ENCODE results near the gene LMO4.

LMO4 gene

DNA sequence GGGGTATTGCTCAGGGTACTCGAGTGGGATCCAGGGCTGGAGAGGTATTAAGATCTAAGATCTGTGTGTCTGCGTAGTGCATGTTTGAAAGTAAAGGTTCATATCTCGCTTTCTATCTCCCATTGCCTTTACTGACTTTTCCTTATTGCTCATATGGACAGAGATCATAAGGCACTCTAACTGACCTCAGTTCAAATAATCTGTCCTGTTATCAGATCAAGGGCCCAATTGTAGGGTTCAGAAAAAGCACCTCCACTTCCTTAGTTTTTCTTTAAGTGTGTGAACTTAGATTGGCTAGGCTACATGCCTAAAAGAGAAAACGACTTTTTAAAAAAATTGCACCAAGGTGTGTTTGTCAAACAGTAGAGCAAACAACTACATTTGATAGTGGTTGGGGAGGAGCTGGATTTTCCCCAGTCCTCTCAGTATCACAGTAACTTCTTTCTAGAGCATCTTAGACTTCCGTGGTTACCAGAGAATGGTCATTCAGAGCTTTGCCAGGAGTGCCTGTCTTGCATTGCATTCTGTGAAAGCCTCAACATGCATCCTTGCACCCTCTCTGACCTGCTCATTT is 57.6 kb downstream of the LMO4 start:
- Histone ChIP-seq H3K4me3 (ENCODE audit: low read depth in 1 of 5, low read length in 5 of 5) (no peak overlapping the region), H3K27ac (ENCODE audit: low read depth, low read length) (no peak overlapping the region), H3K9ac (ENCODE audit: low read length in 5 of 5) (no peak overlapping the region), H3K36me3 (ENCODE audit: control insufficient read depth in 5 of 5, insufficient read depth in 5 of 5, low read length in 5 of 5) (no peaks in the 10 kb centered on the region), H3K27me3 (ENCODE audit: control insufficient read depth in 5 of 5, insufficient read depth in 4 of 5, low read length in 5 of 5) (no peaks in the 10 kb centered on the region), H3K4me1 (ENCODE audit: control insufficient read depth in 5 of 5, insufficient read depth in 5 of 5, low read length in 5 of 5) (no peaks in the 10 kb centered on the region), H3K9me3 (ENCODE audit: control insufficient read depth in 5 of 5, low read length in 5 of 5) (no peaks in the 10 kb centered on the region)

DNA sequence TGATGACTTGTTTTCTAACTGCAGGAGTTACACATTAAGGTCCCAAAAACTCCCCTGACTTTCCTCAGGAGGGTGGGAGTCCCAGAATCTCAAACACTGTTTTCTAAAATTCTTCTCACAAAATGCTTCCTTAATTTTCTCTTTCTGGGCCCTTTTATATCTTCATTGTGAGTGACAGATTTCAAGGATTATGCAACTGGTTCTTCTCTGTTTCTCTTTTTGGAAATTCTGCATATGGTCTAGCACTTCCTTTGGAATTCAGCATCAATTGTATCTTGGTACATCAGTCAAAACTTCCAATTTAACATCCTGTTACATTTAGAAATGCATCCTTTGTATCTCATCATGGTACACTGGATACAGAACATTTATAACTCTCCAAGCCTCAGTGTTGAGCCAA is 59.7 kb downstream of the LMO4 start:
- Histone ChIP-seq H3K9me3 (ENCODE audit: control insufficient read depth in 5 of 5, low read length in 5 of 5) (no peaks in the 10 kb centered on the region), H3K27ac (ENCODE audit: low read depth, low read length) (no peak overlapping the region), H3K36me3 (ENCODE audit: control insufficient read depth in 5 of 5, insufficient read depth in 5 of 5, low read length in 5 of 5) (no peaks in the 10 kb centered on the region), H3K27me3 (ENCODE audit: control insufficient read depth in 5 of 5, insufficient read depth in 4 of 5, low read length in 5 of 5) (no peaks in the 10 kb centered on the region), H3K4me1 (ENCODE audit: control insufficient read depth in 5 of 5, insufficient read depth in 5 of 5, low read length in 5 of 5) (peaks cover 0 to 8% (median 0%) of the 10 kb centered on the region in 5 donors), H3K9ac (ENCODE audit: low read length in 5 of 5) (no peak overlapping the region), H3K4me3 (ENCODE audit: low read depth in 1 of 5, low read length in 5 of 5) (no peak overlapping the region)

DNA sequence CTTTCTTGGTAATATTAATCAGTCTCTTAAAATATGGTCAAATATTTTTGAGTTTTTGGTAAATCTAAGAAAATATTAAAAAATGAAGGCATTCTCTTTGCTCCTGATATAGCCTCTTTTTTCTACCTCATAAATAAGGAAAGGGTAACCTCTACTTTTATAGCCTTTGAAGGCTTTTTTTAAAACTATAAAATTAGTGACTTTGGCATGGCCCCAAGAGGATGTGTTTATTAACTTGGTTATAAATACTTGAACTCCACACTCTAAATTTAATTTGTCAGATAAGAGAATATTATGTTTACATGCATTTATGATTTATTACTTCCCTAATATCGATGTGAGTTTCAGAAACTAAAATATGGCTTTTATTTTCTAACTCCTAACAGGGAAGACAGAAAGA is 60.3 kb downstream of the LMO4 start:
- no peaks in the 10 kb centered on the region for H3K9me3 ChIP-seq (ENCODE audit: control insufficient read depth in 5 of 5, low read length in 5 of 5)

GRCh38 chr1:87389546-87389945 is 60.9 kb downstream of the LMO4 start:
- H3K27me3 ChIP-seq (ENCODE audit: control insufficient read depth in 5 of 5, insufficient read depth in 4 of 5, low read length in 5 of 5) = no peaks in the 10 kb centered on the region
- no peak overlapping the region for H3K9ac ChIP-seq (ENCODE audit: low read length in 5 of 5)
- no peaks in the 10 kb centered on the region for H3K9me3 ChIP-seq (ENCODE audit: control insufficient read depth in 5 of 5, low read length in 5 of 5)
- H3K4me3 ChIP-seq (ENCODE audit: low read depth in 1 of 5, low read length in 5 of 5) = no peak overlapping the region
- peaks cover 0 to 8% (median 0%) of the 10 kb centered on the region in 5 donors for H3K4me1 ChIP-seq (ENCODE audit: control insufficient read depth in 5 of 5, insufficient read depth in 5 of 5, low read length in 5 of 5)
- no peak overlapping the region for H3K27ac ChIP-seq (ENCODE audit: low read depth, low read length)
- H3K36me3 ChIP-seq (ENCODE audit: control insufficient read depth in 5 of 5, insufficient read depth in 5 of 5, low read length in 5 of 5) = no peaks in the 10 kb centered on the region

More for the DNA sequence above, 60.3 kb downstream of the LMO4 start:
- no peaks in the 10 kb centered on the region for H3K36me3 ChIP-seq (ENCODE audit: control insufficient read depth in 5 of 5, insufficient read depth in 5 of 5, low read length in 5 of 5)
- H3K4me1 ChIP-seq (ENCODE audit: control insufficient read depth in 5 of 5, insufficient read depth in 5 of 5, low read length in 5 of 5) = peaks cover 0 to 8% (median 0%) of the 10 kb centered on the region in 5 donors
- H3K27ac ChIP-seq (ENCODE audit: low read depth, low read length) = no peak overlapping the region
- H3K4me3 ChIP-seq (ENCODE audit: low read depth in 1 of 5, low read length in 5 of 5) = no peak overlapping the region
- no peak overlapping the region for H3K9ac ChIP-seq (ENCODE audit: low read length in 5 of 5)
- H3K27me3 ChIP-seq (ENCODE audit: control insufficient read depth in 5 of 5, insufficient read depth in 4 of 5, low read length in 5 of 5) = no peaks in the 10 kb centered on the region

DNA sequence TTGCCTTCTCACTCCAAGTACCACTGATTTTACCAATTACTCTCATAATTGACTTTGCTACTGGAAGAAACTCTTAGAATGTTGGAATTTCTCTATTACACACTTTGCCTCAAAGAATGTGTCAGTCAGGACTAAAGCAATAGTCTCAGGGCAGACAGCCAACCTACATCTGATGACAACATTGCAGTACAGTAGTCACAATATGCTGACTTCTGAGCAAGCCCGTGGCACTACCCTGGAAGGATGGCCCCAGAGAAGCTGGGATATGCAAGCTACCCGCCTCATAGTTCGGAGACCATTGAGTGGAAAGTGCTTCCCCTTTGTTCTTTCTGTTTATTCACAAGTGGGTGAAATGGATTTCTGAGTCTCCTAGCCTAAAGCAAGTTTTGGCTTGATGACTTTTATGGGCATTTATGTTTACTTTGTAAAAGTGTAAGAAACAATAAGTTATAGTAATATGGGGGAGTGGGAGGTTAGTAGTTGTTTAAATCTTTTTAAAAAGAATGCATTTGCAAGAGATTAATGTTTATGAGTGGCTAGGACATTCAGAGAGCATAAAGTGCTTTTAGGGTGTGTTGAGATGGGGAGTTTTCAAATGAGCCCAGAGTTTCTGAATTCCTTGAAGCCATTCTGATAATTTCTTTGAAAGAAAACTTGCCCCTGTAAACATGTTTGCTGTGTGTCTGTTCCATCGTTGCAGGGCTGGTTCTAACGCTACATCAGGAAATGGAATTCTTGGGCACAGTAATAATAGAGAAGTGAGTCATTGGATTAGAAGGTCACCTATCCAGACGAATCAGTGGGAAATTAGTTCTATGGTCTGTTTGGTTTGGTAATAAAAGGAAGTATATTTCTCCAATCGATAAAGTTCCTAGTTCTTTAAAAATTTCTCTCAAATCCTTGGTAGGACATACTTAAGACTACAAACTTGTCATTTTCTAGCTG is 63.8 kb downstream of the LMO4 start:
- no peaks in the 10 kb centered on the region for H3K36me3 ChIP-seq (ENCODE audit: control insufficient read depth in 5 of 5, insufficient read depth in 5 of 5, low read length in 5 of 5)
- no peak overlapping the region for H3K27ac ChIP-seq (ENCODE audit: low read depth, low read length)
- no peaks in the 10 kb centered on the region for H3K9me3 ChIP-seq (ENCODE audit: control insufficient read depth in 5 of 5, low read length in 5 of 5)
- no peaks in the 10 kb centered on the region for H3K27me3 ChIP-seq (ENCODE audit: control insufficient read depth in 5 of 5, insufficient read depth in 4 of 5, low read length in 5 of 5)
- H3K9ac ChIP-seq (ENCODE audit: low read length in 5 of 5) = no peak overlapping the region
- peaks cover 0 to 8% (median 0%) of the 10 kb centered on the region in 5 donors for H3K4me1 ChIP-seq (ENCODE audit: control insufficient read depth in 5 of 5, insufficient read depth in 5 of 5, low read length in 5 of 5)
- H3K4me3 ChIP-seq (ENCODE audit: low read depth in 1 of 5, low read length in 5 of 5) = no peak overlapping the region

GRCh38 chr1:87393445-87394085 is 64.9 kb downstream of the LMO4 start:
- peaks cover 0 to 8% (median 0%) of the 10 kb centered on the region in 5 donors for H3K4me1 ChIP-seq (ENCODE audit: control insufficient read depth in 5 of 5, insufficient read depth in 5 of 5, low read length in 5 of 5)
- H3K9me3 ChIP-seq (ENCODE audit: control insufficient read depth in 5 of 5, low read length in 5 of 5) = no peaks in the 10 kb centered on the region
- H3K27me3 ChIP-seq (ENCODE audit: control insufficient read depth in 5 of 5, insufficient read depth in 4 of 5, low read length in 5 of 5) = no peaks in the 10 kb centered on the region
- no peak overlapping the region for H3K27ac ChIP-seq (ENCODE audit: low read depth, low read length)
- H3K9ac ChIP-seq (ENCODE audit: low read length in 5 of 5) = no peak overlapping the region
- H3K4me3 ChIP-seq (ENCODE audit: low read depth in 1 of 5, low read length in 5 of 5) = no peak overlapping the region
- no peaks in the 10 kb centered on the region for H3K36me3 ChIP-seq (ENCODE audit: control insufficient read depth in 5 of 5, insufficient read depth in 5 of 5, low read length in 5 of 5)

- Histone ChIP-seq H3K4me1 (ENCODE audit: control insufficient read depth in 5 of 5, insufficient read depth in 5 of 5, low read length in 5 of 5) (peaks cover 0 to 8% (median 0%) of the 10 kb centered on the region in 5 donors), H3K9ac (ENCODE audit: low read length in 5 of 5) (no peak overlapping the region), H3K9me3 (ENCODE audit: control insufficient read depth in 5 of 5, low read length in 5 of 5) (no peaks in the 10 kb centered on the region), H3K4me3 (ENCODE audit: low read depth in 1 of 5, low read length in 5 of 5) (no peak overlapping the region), H3K36me3 (ENCODE audit: control insufficient read depth in 5 of 5, insufficient read depth in 5 of 5, low read length in 5 of 5) (no peaks in the 10 kb centered on the region), H3K27ac (ENCODE audit: low read depth, low read length) (no peak overlapping the region), H3K27me3 (ENCODE audit: control insufficient read depth in 5 of 5, insufficient read depth in 4 of 5, low read length in 5 of 5) (no peaks in the 10 kb centered on the region)
Observed at GRCh38 chr1:87394513-87394912, 65.8 kb downstream of the LMO4 start.

DNA sequence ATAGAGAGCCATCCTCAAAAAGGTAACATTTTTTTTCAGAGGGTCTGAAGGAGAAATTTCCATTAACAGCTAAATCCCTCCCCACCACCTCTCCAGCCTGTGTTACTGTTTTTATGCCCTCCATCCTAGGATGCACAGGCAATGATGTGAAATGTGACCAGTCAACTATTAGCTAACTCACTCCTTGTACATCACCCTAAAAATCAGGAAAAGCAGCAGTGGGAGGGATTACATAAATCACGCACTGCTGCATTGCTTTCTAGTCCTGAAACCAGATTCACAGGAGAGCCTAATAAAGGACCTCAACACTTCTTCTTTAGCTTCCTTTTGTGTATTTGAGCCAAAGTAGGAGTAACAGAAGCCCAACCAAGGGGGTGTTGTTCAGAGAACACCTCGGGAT is 66.3 kb downstream of the LMO4 start:
- H3K4me3 ChIP-seq (ENCODE audit: low read depth in 1 of 5, low read length in 5 of 5) = no peak overlapping the region
- no peak overlapping the region for H3K9ac ChIP-seq (ENCODE audit: low read length in 5 of 5)
- no peaks in the 10 kb centered on the region for H3K9me3 ChIP-seq (ENCODE audit: control insufficient read depth in 5 of 5, low read length in 5 of 5)
- peaks cover 0 to 8% (median 0%) of the 10 kb centered on the region in 5 donors for H3K4me1 ChIP-seq (ENCODE audit: control insufficient read depth in 5 of 5, insufficient read depth in 5 of 5, low read length in 5 of 5)
- no peak overlapping the region for H3K27ac ChIP-seq (ENCODE audit: low read depth, low read length)
- no peaks in the 10 kb centered on the region for H3K36me3 ChIP-seq (ENCODE audit: control insufficient read depth in 5 of 5, insufficient read depth in 5 of 5, low read length in 5 of 5)
- no peaks in the 10 kb centered on the region for H3K27me3 ChIP-seq (ENCODE audit: control insufficient read depth in 5 of 5, insufficient read depth in 4 of 5, low read length in 5 of 5)
